GM12878 (cell line): ENCODE data around the gene AGBL4. TPM values are rescaled to one million over a fixed set of nuclear protein-coding genes. Genes with fewer than 3 reads are reported as not detected.

Source experiments
- ATAC-seq: fragments of 200-7000 bp; cut with Tn5 transposase; 3 replicates; pipeline ENCODE4 v1.9.1; 2020; ENCODE audit warnings: mild to moderate bottlenecking, moderate library complexity
- BruUV-seq: library from RNA; stranded (reverse); fragments of 400-500 nt; replicated peaks from 2 replicates; lab custom pipeline; 2021; lab: Mats Ljungman, UMichigan
- CTCF ChIA-PET: fragments of 300-600 bp; sonication (Branson Sonifier 250); formaldehyde crosslinking; extraction: SDS; loops from one replicate; lab custom pipeline; 2021; ENCODE audit warnings: inconsistent platforms; lab: Yijun Ruan, JAX
- POLR2A ChIA-PET: fragments of 350-600 bp; formaldehyde crosslinking; extraction: SDS; loops from one replicate; lab custom pipeline; 2021; ENCODE audit warnings: inconsistent platforms; lab: Charles Lee
- RAD21 ChIA-PET: fragments of 300-600 bp; sonication (Branson Sonifier 250); formaldehyde crosslinking; loops from one replicate; lab custom pipeline; 2023; ENCODE audit warnings: antibody characterized with exemption; ENCODE audit not compliant: unreplicated experiment; lab: Charles Lee
- SMC1A ChIA-PET: fragments of 300-600 bp; sonication (Branson Sonifier 250); formaldehyde crosslinking; loops from one replicate; lab custom pipeline; 2023; ENCODE audit not compliant: unreplicated experiment, uncharacterized antibody; lab: Charles Lee
- DNase-seq: peaks from one replicate; pipeline ENCODE4 v3.0.0-alpha.2; 2011; ENCODE audit warnings: low read depth, low spot score
- FAIRE-seq: peaks from 3 replicates; lab custom pipeline; 2011; peaks lifted over from hg19 to GRCh38; lab: Jason Lieb, UNC
- H2AFZ ChIP-seq: 2 replicates; pipeline ENCODE4 v1.6.0; 2011; ENCODE audit warnings: low read depth, low read length, control low read depth; ENCODE audit not compliant: control insufficient read depth
- H3K27ac ChIP-seq: 2 replicates; pipeline ENCODE4 v1.5.1; 2011; ENCODE audit warnings: control low read depth; ENCODE audit not compliant: control insufficient read depth, insufficient read depth
- H3K27me3 ChIP-seq, 2 experiments: replicated peaks in 1 of 2; 2 replicates each; pipeline versions ENCODE4 v1.6.0 to v1.6.1; 2011; ENCODE audit warnings: low read length in 1 of 2; ENCODE audit not compliant: control insufficient read depth in 2 of 2, insufficient read depth in 2 of 2
- H3K36me3 ChIP-seq, 2 experiments: 2 replicates each; pipeline ENCODE4 v1.5.1; 2011; ENCODE audit warnings: low read length in 1 of 2; ENCODE audit not compliant: control insufficient read depth in 2 of 2, insufficient read depth in 2 of 2
- H3K4me1 ChIP-seq: 2 replicates; pipeline ENCODE4 v1.6.1; 2011; ENCODE audit warnings: mild to moderate bottlenecking, low read length, moderate library complexity, mixed read lengths; ENCODE audit not compliant: control insufficient read depth, insufficient read depth
- H3K4me2 ChIP-seq: 2 replicates; pipeline ENCODE4 v1.6.0; 2011; ENCODE audit warnings: control low read depth; ENCODE audit not compliant: control insufficient read depth, insufficient read depth
- H3K4me3 ChIP-seq: fragments of 200-600 bp; sonication (generic); 2 replicates; pipeline ENCODE4 v1.5.1; 2016
- H3K79me2 ChIP-seq: 2 replicates; pipeline ENCODE4 v1.6.0; 2011; ENCODE audit warnings: low read length; ENCODE audit not compliant: control insufficient read depth, insufficient read depth
- H3K9ac ChIP-seq: 2 replicates; pipeline ENCODE4 v1.8.0; 2011; ENCODE audit warnings: low read length, control low read depth, mixed read lengths; ENCODE audit not compliant: control insufficient read depth, insufficient read depth
- H3K9me3 ChIP-seq: replicated peaks from 3 replicates; pipeline ENCODE4 v1.5.1; 2011; ENCODE audit warnings: mild to moderate bottlenecking, low read length; ENCODE audit not compliant: control insufficient read depth, insufficient read depth
- H4K20me1 ChIP-seq: 2 replicates; pipeline ENCODE4 v1.6.0; 2011; ENCODE audit not compliant: control insufficient read depth, insufficient read depth
- CHD2 ChIP-seq: IDR thresholded peaks from 2 replicates; pipeline ENCODE4 v1.6.1; 2011; ENCODE audit warnings: low read depth, low read length, improper control_type of control experiment, borderline replicate concordance
- GABPA ChIP-seq: IDR thresholded peaks from 2 replicates; pipeline ENCODE4 v1.6.1; 2014; ENCODE audit warnings: antibody characterized with exemption, low read depth, mild to moderate bottlenecking, inconsistent platforms
- GATAD2B ChIP-seq: fragments of 450-650 bp; conservative IDR thresholded peaks from 2 replicates; pipeline ENCODE4 v1.6.1; 2017; ENCODE audit warnings: low read depth, mild to moderate bottlenecking, moderate library complexity
- KLF5 ChIP-seq: fragments of 450-650 bp; IDR thresholded peaks from 2 replicates; pipeline ENCODE4 v1.6.1; 2014; ENCODE audit warnings: mild to moderate bottlenecking; ENCODE audit not compliant: partially characterized antibody
- MTA2 ChIP-seq: fragments of 450-650 bp; IDR thresholded peaks from 2 replicates; pipeline ENCODE4 v1.6.1; 2016; ENCODE audit warnings: low read depth, mild to moderate bottlenecking, moderate library complexity
- RAD51 ChIP-seq: fragments of 450-650 bp; IDR thresholded peaks from 2 replicates; pipeline ENCODE4 v1.6.1; 2016; ENCODE audit warnings: moderate library complexity, mild to moderate bottlenecking, inconsistent platforms
- RBBP5 ChIP-seq: fragments of 200-600 bp; sonication (generic); conservative IDR thresholded peaks from 2 replicates; pipeline ENCODE4 v1.6.1; 2016
- SREBF1 ChIP-seq: IDR thresholded peaks from 2 replicates; pipeline ENCODE4 v1.6.1; 2012; ENCODE audit warnings: mild to moderate bottlenecking, low read length
- STAT3 ChIP-seq: IDR thresholded peaks from 2 replicates; pipeline ENCODE4 v1.6.1; 2011; ENCODE audit warnings: low read depth, low read length, improper control_type of control experiment
- WRNIP1 ChIP-seq: IDR thresholded peaks from 2 replicates; pipeline ENCODE4 v1.6.1; 2011; ENCODE audit warnings: low read depth, low read length, improper control_type of control experiment, borderline replicate concordance
- YY1 ChIP-seq: IDR thresholded peaks from 2 replicates; pipeline ENCODE4 v1.6.1; 2011; ENCODE audit warnings: low read depth, mild to moderate bottlenecking, low read length
- ZNF207 ChIP-seq: fragments of 450-650 bp; IDR thresholded peaks from 2 replicates; pipeline ENCODE4 v1.6.1; 2014; ENCODE audit warnings: antibody characterized with exemption, mild to moderate bottlenecking, borderline replicate concordance
- ZNF384 ChIP-seq: IDR thresholded peaks from 2 replicates; pipeline ENCODE4 v1.6.1; 2012; ENCODE audit warnings: low read depth, mild to moderate bottlenecking, low read length, improper control_type of control experiment, borderline replicate concordance
- ZZZ3 ChIP-seq: IDR thresholded peaks from 2 replicates; pipeline ENCODE4 v1.6.1; 2011; ENCODE audit warnings: low read depth; ENCODE audit not compliant: control insufficient read depth, insufficient read length
- WGBS: methylation state at CpG from one replicate; pipeline ENCODE4 v1.1.6; 2016; ENCODE audit warnings: low lambda C conversion rate; ENCODE audit not compliant: insufficient replicate concordance, insufficient coverage; ENCODE audit errors: missing lambda C conversion rate; 5-methylcytosine and 5-hydroxymethylcytosine counted together
- in situ Hi-C: fragments of 300-500 bp; cut with MboI; formaldehyde crosslinking; loops from 9 replicates; pipeline ENCODE4 v1.14.3; 2018; ENCODE audit warnings: mixed read lengths
- intact Hi-C: fragments of 100-400 bp; cut with micrococcal nuclease; formaldehyde crosslinking; loops from one replicate; pipeline ENCODE4 v1.14.2; 2022; ENCODE audit not compliant: unreplicated experiment
- polyA plus RNA-seq, 11 experiments: library from polyadenylated mRNA; depleted of rRNA in 4 of 11; unstranded in 6 of 11; stranded (reverse) in 5 of 11; fragments of >200 nt; fragmentation: Nextera tagmentation in 4 of 11; fragmentation: Illumina TruSeq in 1 of 11; extraction: Ambion mirVana in 4 of 11; extraction: Trizol in 1 of 11; gene quantifications; 1 replicate in 1 of 11; 2 replicates in 10 of 11; pipeline versions ENCODE4 v1.2.1 to v1.2.3, GENCODE V29; 2011 to 2016; ENCODE audit warnings: inconsistent platforms in 2 of 11, missing spikeins in 2 of 11, low read depth in 1 of 11
- total RNA-seq, 4 experiments: library from RNA; depleted of rRNA in 3 of 4; stranded (reverse); fragments of >200 nt in 3 of 4; fragmentation: Illumina TruSeq in 1 of 4; extraction: Trizol in 1 of 4; gene quantifications; 2 replicates each; pipeline versions ENCODE4 v1.2.1 to v1.2.3, GENCODE V29; 2013 to 2021
- TF ChIP-seq, protein P1 (sequence below): fragments of 450-650 bp; IDR thresholded peaks from 2 replicates; pipeline ENCODE4 v1.6.1; 2014; ENCODE audit warnings: mild to moderate bottlenecking
- TF ChIP-seq, protein P2 (sequence below): IDR thresholded peaks from 2 replicates; pipeline ENCODE4 v1.6.1; 2012; ENCODE audit warnings: mild to moderate bottlenecking, low read depth, low read length

Gene AGBL4
- total and polyA plus RNA-seq, 10 of the 15 experiments (the other 5 are each of a cell fraction or from before 2014, with no cell fraction given), result 0.31 TPM; not detected in 9

DNA sequence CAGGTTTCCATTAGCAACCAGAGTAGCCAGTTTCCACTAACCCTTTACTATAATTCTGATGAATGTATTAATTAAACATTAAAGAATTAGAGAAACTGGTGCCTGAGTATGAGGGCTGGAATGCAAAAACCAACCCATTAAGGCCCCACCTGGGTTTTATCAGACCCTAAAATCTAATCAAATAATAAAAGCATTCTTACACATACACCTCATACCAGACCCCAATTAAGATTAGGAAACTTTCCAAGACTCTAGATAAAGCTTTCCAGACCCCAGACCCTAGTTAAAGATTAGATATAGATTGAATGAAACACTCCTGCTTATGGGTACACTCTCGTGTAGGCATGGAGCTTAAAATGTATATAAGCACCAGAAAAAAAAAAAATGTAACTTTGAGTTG lies 665.7 kb downstream of the AGBL4 start:
- SMC1A ChIA-PET, result interaction anchor here (1.8 kb wide), 1 partner anchor 9 kb away, joined by 5 read pairs; no protein-coding TSS in a partner anchor
- intact Hi-C loops, result no loop called here
- in situ Hi-C loops, result no loop called here
- Histone ChIP-seq H3K27me3 (no peaks in the 10 kb centered on the region), H3K27ac (no peak overlapping the region), H3K4me1 (no peaks in the 10 kb centered on the region), H4K20me1 (no peaks in the 10 kb centered on the region), H3K9ac (no peak overlapping the region), H3K36me3 (no peaks in the 10 kb centered on the region), H3K9me3 (no peaks in the 10 kb centered on the region), H2AFZ (no peak overlapping the region), H3K4me3 (no peak overlapping the region), H3K79me2 (no peaks in the 10 kb centered on the region), H3K4me2 (no peak overlapping the region)
- BruUV-seq, result no TSS peak
- no peak for FAIRE-seq
- ATAC-seq, result no peak
- TF ChIP-seq YY1 (no peak), MTA2 (no peak), SREBF1 (no peak), ZNF207 (no peak), ZZZ3 (no peak)
- WGBS, result 0% methylated on average over 1 of the region's 1 CpG
- POLR2A ChIA-PET, result no interaction called here
- no peak for DNase-seq
- CTCF ChIA-PET, result no interaction called here
- RAD21 ChIA-PET, result no interaction called here

DNA sequence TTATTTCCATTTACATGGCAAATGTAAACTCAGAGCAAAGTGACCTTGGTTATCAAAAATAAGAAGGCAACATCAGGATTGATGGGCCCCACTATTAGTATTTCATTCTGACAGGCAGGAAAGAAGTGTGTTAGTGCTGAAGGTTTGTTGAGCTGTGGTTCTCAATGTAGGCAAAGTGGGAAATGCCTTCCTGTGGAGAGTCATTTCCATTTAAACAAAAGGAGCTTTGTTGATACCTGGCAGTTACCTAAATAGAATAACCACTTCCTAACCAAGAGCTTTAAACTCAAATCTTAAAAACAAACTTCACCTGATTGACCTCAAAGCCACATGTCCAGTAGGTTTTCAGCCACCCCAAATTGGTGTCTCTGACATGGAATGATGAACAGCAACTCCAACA lies 667.2 kb downstream of the AGBL4 start:
- FAIRE-seq, result no peak
- no peaks in the 10 kb centered on the region for H3K4me1 ChIP-seq
- TF ChIP-seq STAT3, result no peak
- TF ChIP-seq GATAD2B, result no peak
- TF ChIP-seq, protein P1, sequence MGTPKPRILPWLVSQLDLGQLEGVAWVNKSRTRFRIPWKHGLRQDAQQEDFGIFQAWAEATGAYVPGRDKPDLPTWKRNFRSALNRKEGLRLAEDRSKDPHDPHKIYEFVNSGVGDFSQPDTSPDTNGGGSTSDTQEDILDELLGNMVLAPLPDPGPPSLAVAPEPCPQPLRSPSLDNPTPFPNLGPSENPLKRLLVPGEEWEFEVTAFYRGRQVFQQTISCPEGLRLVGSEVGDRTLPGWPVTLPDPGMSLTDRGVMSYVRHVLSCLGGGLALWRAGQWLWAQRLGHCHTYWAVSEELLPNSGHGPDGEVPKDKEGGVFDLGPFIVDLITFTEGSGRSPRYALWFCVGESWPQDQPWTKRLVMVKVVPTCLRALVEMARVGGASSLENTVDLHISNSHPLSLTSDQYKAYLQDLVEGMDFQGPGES, result no peak
- no peak for TF ChIP-seq ZNF384
- TF ChIP-seq GABPA, result no peak
- TF ChIP-seq WRNIP1, result no peak
- no peak for TF ChIP-seq CHD2
- TF ChIP-seq, protein P2, sequence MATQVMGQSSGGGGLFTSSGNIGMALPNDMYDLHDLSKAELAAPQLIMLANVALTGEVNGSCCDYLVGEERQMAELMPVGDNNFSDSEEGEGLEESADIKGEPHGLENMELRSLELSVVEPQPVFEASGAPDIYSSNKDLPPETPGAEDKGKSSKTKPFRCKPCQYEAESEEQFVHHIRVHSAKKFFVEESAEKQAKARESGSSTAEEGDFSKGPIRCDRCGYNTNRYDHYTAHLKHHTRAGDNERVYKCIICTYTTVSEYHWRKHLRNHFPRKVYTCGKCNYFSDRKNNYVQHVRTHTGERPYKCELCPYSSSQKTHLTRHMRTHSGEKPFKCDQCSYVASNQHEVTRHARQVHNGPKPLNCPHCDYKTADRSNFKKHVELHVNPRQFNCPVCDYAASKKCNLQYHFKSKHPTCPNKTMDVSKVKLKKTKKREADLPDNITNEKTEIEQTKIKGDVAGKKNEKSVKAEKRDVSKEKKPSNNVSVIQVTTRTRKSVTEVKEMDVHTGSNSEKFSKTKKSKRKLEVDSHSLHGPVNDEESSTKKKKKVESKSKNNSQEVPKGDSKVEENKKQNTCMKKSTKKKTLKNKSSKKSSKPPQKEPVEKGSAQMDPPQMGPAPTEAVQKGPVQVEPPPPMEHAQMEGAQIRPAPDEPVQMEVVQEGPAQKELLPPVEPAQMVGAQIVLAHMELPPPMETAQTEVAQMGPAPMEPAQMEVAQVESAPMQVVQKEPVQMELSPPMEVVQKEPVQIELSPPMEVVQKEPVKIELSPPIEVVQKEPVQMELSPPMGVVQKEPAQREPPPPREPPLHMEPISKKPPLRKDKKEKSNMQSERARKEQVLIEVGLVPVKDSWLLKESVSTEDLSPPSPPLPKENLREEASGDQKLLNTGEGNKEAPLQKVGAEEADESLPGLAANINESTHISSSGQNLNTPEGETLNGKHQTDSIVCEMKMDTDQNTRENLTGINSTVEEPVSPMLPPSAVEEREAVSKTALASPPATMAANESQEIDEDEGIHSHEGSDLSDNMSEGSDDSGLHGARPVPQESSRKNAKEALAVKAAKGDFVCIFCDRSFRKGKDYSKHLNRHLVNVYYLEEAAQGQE, result no peak
- TF ChIP-seq KLF5, result no peak
- TF ChIP-seq RAD51, result no peak
- TF ChIP-seq RBBP5, result no peak

More for the DNA sequence above, 667.2 kb downstream of the AGBL4 start:
- in situ Hi-C loops (no loop called here), intact Hi-C loops (no loop called here)
- no peak overlapping the region for H3K9ac ChIP-seq
- POLR2A ChIA-PET, result no interaction called here
- H3K4me3 ChIP-seq, result no peak overlapping the region
- ATAC-seq, result no peak
- no peaks in the 10 kb centered on the region for H4K20me1 ChIP-seq
- no peaks in the 10 kb centered on the region for H3K9me3 ChIP-seq
- H3K27me3 ChIP-seq, result no peaks in the 10 kb centered on the region
- BruUV-seq, result no TSS peak
- H3K79me2 ChIP-seq, result no peaks in the 10 kb centered on the region
- SMC1A ChIA-PET, result no interaction called here
- CTCF ChIA-PET, result no interaction called here
- no peak overlapping the region for H2AFZ ChIP-seq
- DNase-seq, result no peak
- H3K36me3 ChIP-seq, result no peaks in the 10 kb centered on the region
- no peak overlapping the region for H3K4me2 ChIP-seq
- RAD21 ChIA-PET, result no interaction called here
- no peak overlapping the region for H3K27ac ChIP-seq
